IMR-90 (cell line): ENCODE results near the gene RESF1. TPM values are rescaled to one million over a fixed set of nuclear protein-coding genes. Genes with fewer than 3 reads are reported as not detected.

ENCODE experiments used
- ATAC-seq: fragments of 200-7000 bp; cut with Tn5 transposase; 2 replicates; pipeline ENCODE4 v1.9.1; 2020; ENCODE audit warnings: low read depth, mild to moderate bottlenecking, moderate library complexity
- BruUV-seq: library from RNA; stranded (reverse); fragments of 400-500 nt; replicated peaks from 2 replicates; lab custom pipeline; 2021; lab: Mats Ljungman, UMichigan
- CTCF ChIA-PET: fragments of 300-600 bp; formaldehyde crosslinking; extraction: SDS; loops from one replicate; lab custom pipeline; 2021; ENCODE audit warnings: antibody characterized with exemption; lab: Yijun Ruan, JAX
- POLR2A ChIA-PET: fragments of 300-600 bp; sonication (Branson Sonifier 250); formaldehyde crosslinking; loops from one replicate; lab custom pipeline; 2022; ENCODE audit warnings: antibody characterized with exemption; ENCODE audit not compliant: unreplicated experiment; lab: Charles Lee
- DNase-seq: peaks from one replicate; pipeline ENCODE4 v3.0.0; 2013
- H2AFZ ChIP-seq: replicated peaks from 2 replicates; pipeline ENCODE3; 2013; ENCODE audit warnings: low read length, mild to moderate bottlenecking; ENCODE audit not compliant: poor library complexity
- H2AK5ac ChIP-seq: 2 replicates; pipeline ENCODE4 v1.6.1; 2013; ENCODE audit warnings: low read depth, low read length, inconsistent platforms
- H2AK9ac ChIP-seq: replicated peaks from 2 replicates; pipeline ENCODE3; 2013; ENCODE audit warnings: mild to moderate bottlenecking, low read depth, low read length, moderate library complexity; ENCODE audit not compliant: poor library complexity
- H2BK120ac ChIP-seq: 2 replicates; pipeline ENCODE4 v1.6.1; 2013; ENCODE audit warnings: low read depth, low read length, inconsistent platforms
- H2BK15ac ChIP-seq: 3 replicates; pipeline ENCODE4 v1.6.1; 2013; ENCODE audit warnings: low read depth, low read length, inconsistent platforms
- H2BK20ac ChIP-seq: 2 replicates; pipeline ENCODE4 v1.6.1; 2013; ENCODE audit warnings: low read depth, mild to moderate bottlenecking, inconsistent platforms, low read length, moderate library complexity
- H2BK5ac ChIP-seq: 2 replicates; pipeline ENCODE4 v1.6.1; 2013; ENCODE audit warnings: mild to moderate bottlenecking, low read depth, low read length, inconsistent platforms; ENCODE audit not compliant: poor library complexity, severe bottlenecking
- H3K14ac ChIP-seq: replicated peaks from 2 replicates; pipeline ENCODE4 v1.6.1; 2013; ENCODE audit warnings: low read depth, low read length, inconsistent platforms
- H3K18ac ChIP-seq: 2 replicates; pipeline ENCODE4 v1.6.1; 2013; ENCODE audit warnings: low read depth, low read length, control low read depth
- H3K23ac ChIP-seq: 2 replicates; pipeline ENCODE4 v1.6.1; 2013; ENCODE audit warnings: low read depth, low read length, inconsistent platforms
- H3K27ac ChIP-seq: 2 replicates; pipeline ENCODE4 v1.5.1; 2013; ENCODE audit warnings: mild to moderate bottlenecking, control low read depth, low read length; ENCODE audit not compliant: insufficient read depth
- H3K27me3 ChIP-seq: 2 replicates; pipeline ENCODE4 v1.6.1; 2013; ENCODE audit warnings: low read length; ENCODE audit not compliant: control insufficient read depth, insufficient read depth
- H3K36me3 ChIP-seq: 2 replicates; pipeline ENCODE4 v1.6.1; 2013; ENCODE audit warnings: low read length, mixed read lengths; ENCODE audit not compliant: control insufficient read depth, insufficient read depth
- H3K4ac ChIP-seq: 2 replicates; pipeline ENCODE4 v1.6.1; 2013; ENCODE audit warnings: low read depth, low read length, inconsistent platforms
- H3K4me1 ChIP-seq: 2 replicates; pipeline ENCODE4 v1.6.1; 2013; ENCODE audit warnings: low read length, mixed read lengths; ENCODE audit not compliant: control insufficient read depth, insufficient read depth
- H3K4me2 ChIP-seq: 2 replicates; pipeline ENCODE4 v1.6.1; 2013; ENCODE audit warnings: low read depth, mild to moderate bottlenecking, control low read depth, low read length, moderate library complexity
- H3K4me3 ChIP-seq: 2 replicates; pipeline ENCODE4 v1.5.1; 2013; ENCODE audit warnings: low read depth, mild to moderate bottlenecking, control low read depth, low read length, moderate library complexity; ENCODE audit not compliant: insufficient read depth
- H3K56ac ChIP-seq: 2 replicates; pipeline ENCODE4 v1.6.1; 2013; ENCODE audit warnings: low read length, inconsistent platforms; ENCODE audit not compliant: insufficient read depth; ENCODE audit errors: extremely low read depth
- H3K79me1 ChIP-seq, 2 experiments: 2 replicates each; pipeline ENCODE4 v1.6.1; 2013; ENCODE audit warnings: low read length in 2 of 2, inconsistent platforms in 1 of 2, low read depth in 1 of 2
- H3K9ac ChIP-seq: 2 replicates; pipeline ENCODE4 v1.6.1; 2013; ENCODE audit warnings: low read depth, low read length, control low read depth
- H3K9me1 ChIP-seq: 2 replicates; pipeline ENCODE4 v1.6.1; 2013; ENCODE audit warnings: low read length, inconsistent platforms; ENCODE audit not compliant: insufficient read depth
- H3K9me3 ChIP-seq: 2 replicates; pipeline ENCODE4 v1.6.1; 2013; ENCODE audit warnings: low read length; ENCODE audit not compliant: control insufficient read depth, insufficient read depth
- H4K20me1 ChIP-seq: 2 replicates; pipeline ENCODE4 v1.6.1; 2013; ENCODE audit warnings: low read length, inconsistent platforms; ENCODE audit not compliant: insufficient read depth
- H4K5ac ChIP-seq: 2 replicates; pipeline ENCODE4 v1.6.1; 2013; ENCODE audit warnings: mild to moderate bottlenecking, low read depth, low read length, control low read depth
- H4K8ac ChIP-seq, 2 experiments: 2 replicates each; pipeline ENCODE4 v1.6.1; 2013; ENCODE audit warnings: low read depth in 2 of 2, low read length in 2 of 2, control low read depth in 1 of 2, inconsistent platforms in 1 of 2
- H4K91ac ChIP-seq: 2 replicates; pipeline ENCODE4 v1.6.1; 2013; ENCODE audit warnings: low read depth, low read length, inconsistent platforms; ENCODE audit not compliant: insufficient read depth
- BHLHE40 ChIP-seq: fragments of 150-350 bp; IDR thresholded peaks from 2 replicates; pipeline ENCODE4 v1.6.1; 2016; ENCODE audit warnings: mild to moderate bottlenecking, low read depth, low read length
- CEBPB ChIP-seq: IDR thresholded peaks from 2 replicates; pipeline ENCODE4 v1.6.1; 2012; ENCODE audit warnings: low read depth, low read length, improper control_type of control experiment
- CHD1 ChIP-seq: IDR thresholded peaks from 2 replicates; pipeline ENCODE4 v1.6.1; 2012; ENCODE audit warnings: low read depth, low read length, improper control_type of control experiment
- ELK1 ChIP-seq: fragments of 150-350 bp; IDR thresholded peaks from 2 replicates; pipeline ENCODE4 v1.6.1; 2016; ENCODE audit warnings: low read depth, mild to moderate bottlenecking, low read length, moderate library complexity, borderline replicate concordance
- MAFK ChIP-seq: IDR thresholded peaks from 2 replicates; pipeline ENCODE4 v1.6.1; 2012; ENCODE audit warnings: low read depth, low read length, improper control_type of control experiment
- MAZ ChIP-seq: IDR thresholded peaks from 2 replicates; pipeline ENCODE4 v1.6.1; 2012; ENCODE audit warnings: low read depth, mild to moderate bottlenecking, low read length, improper control_type of control experiment, moderate library complexity, borderline replicate concordance
- NFE2L2 ChIP-seq: fragments of 150-350 bp; IDR thresholded peaks from 2 replicates; pipeline ENCODE4 v1.6.1; 2016; ENCODE audit warnings: low read depth, mild to moderate bottlenecking, low read length
- POLR2A ChIP-seq: IDR thresholded peaks from 2 replicates; pipeline ENCODE4 v1.6.1; 2012; ENCODE audit warnings: mild to moderate bottlenecking, low read depth, low read length
- RAD21 ChIP-seq: IDR thresholded peaks from 2 replicates; pipeline ENCODE4 v1.6.1; 2012; ENCODE audit warnings: low read length, improper control_type of control experiment
- RCOR1 ChIP-seq: IDR thresholded peaks from 2 replicates; pipeline ENCODE4 v1.6.1; 2012; ENCODE audit warnings: mild to moderate bottlenecking, low read length, improper control_type of control experiment; ENCODE audit not compliant: insufficient replicate concordance
- RFX5 ChIP-seq: IDR thresholded peaks from 2 replicates; pipeline ENCODE4 v1.8.0; 2012; ENCODE audit warnings: low read depth, mild to moderate bottlenecking, low read length, moderate library complexity
- SMC3 ChIP-seq: fragments of 150-350 bp; IDR thresholded peaks from 2 replicates; pipeline ENCODE4 v1.6.1; 2016; ENCODE audit warnings: low read depth, mild to moderate bottlenecking, antibody characterized with exemption, low read length, moderate library complexity
- WGBS, 2 experiments: methylation state at CpG; one replicate each; pipeline versions ENCODE4 v1.1.5 to v1.1.7; 2013; ENCODE audit warnings: missing lambda C conversion rate in 2 of 2; ENCODE audit not compliant: insufficient read length in 1 of 2; ENCODE audit errors: extremely low coverage in 2 of 2; 5-methylcytosine and 5-hydroxymethylcytosine counted together
- dilution Hi-C: fragments of 300-500 bp; cut with HindIII; formaldehyde crosslinking; loops from one replicate; pipeline ENCODE4 v1.14.3; 2018; ENCODE audit warnings: low sequenced_read_pairs; ENCODE audit not compliant: unreplicated experiment
- in situ Hi-C: fragments of 300-500 bp; cut with MboI; formaldehyde crosslinking; loops from 3 replicates; pipeline ENCODE4 v1.14.3; 2019; ENCODE audit warnings: low sequenced_read_pairs, inconsistent platforms, mixed read lengths
- intact Hi-C: fragments of 100-400 bp; cut with micrococcal nuclease; formaldehyde crosslinking; loops from 2 replicates; pipeline ENCODE4 v1.10.0; 2022
- polyA plus RNA-seq, 3 experiments: library from polyadenylated mRNA; depleted of rRNA; stranded (reverse); fragments of >200 nt; gene quantifications; 2 replicates each; pipeline ENCODE4 v1.2.3, GENCODE V29; 2012; ENCODE audit warnings: low replicate concordance in 1 of 3
- total RNA-seq: library from RNA; depleted of rRNA; stranded (reverse); fragments of >200 nt; gene quantifications from 2 replicates; pipeline ENCODE4 v1.2.3, GENCODE V29; 2012

Gene RESF1
- total and polyA plus RNA-seq, 2 of the 4 experiments (the other 2 are of a cell fraction) = 5.0 to 7.3 TPM

DNA sequence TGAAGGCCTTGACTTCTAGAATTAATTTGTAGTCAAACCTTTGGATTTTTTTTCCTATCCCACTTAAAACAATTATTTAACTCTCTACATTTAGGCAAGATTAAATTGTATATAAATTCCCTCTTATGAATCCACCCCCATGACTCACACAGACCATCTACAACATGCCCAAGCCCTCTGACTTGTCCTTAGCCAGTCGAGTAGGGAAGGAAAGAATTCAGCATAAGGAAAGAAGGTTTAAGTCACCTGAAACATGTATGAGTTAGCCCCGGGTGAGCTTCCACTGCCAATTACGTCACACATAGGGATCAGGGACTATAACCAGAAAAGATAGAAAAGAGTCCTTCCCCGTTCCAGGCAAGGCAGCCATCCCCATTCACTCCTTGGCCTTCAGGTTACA is 14.9 kb upstream of the RESF1 start:
- no peak for ATAC-seq
- Histone ChIP-seq H3K9me3 (no peaks in the 10 kb centered on the region; the same call in 1 of the 2 replicates), H3K4me1 (no peaks in the 10 kb centered on the region), H2AK9ac (no peak overlapping the region), H3K4me2 (no peak overlapping the region), H3K23ac (no peak overlapping the region), H4K8ac (no peak overlapping the region), H3K9me1 (no peaks in the 10 kb centered on the region), H2BK5ac (no peak overlapping the region), H3K9ac (no peak overlapping the region), H3K36me3 (no peaks in the 10 kb centered on the region), H2AK5ac (no peak overlapping the region), H3K79me1 (no peaks in the 10 kb centered on the region), H3K4ac (no peak overlapping the region), H3K14ac (no peak overlapping the region), H2AFZ (no peak overlapping the region), H3K27me3 (no peaks in the 10 kb centered on the region), H3K4me3 (no peak overlapping the region), H3K18ac (no peak overlapping the region), H4K91ac (no peak overlapping the region), H2BK120ac (no peak overlapping the region), H2BK20ac (no peak overlapping the region), H3K56ac (no peak overlapping the region), H4K20me1 (no peaks in the 10 kb centered on the region), H2BK15ac (no peak overlapping the region), H4K5ac (no peak overlapping the region), H3K27ac (no peak overlapping the region)
- in situ Hi-C loops = no loop called here
- ChIA-PET CTCF (no interaction called here), POLR2A (no interaction called here)
- no CpG with 5 or more reads among the region's 4 CpGs for WGBS, 2 experiments
- intact Hi-C loops = loop anchor here (10.0 kb wide), 1 partner anchor 69 kb away; no protein-coding TSS in a partner anchor
- TF ChIP-seq NFE2L2 (no peak), RAD21 (no peak), SMC3 (no peak), BHLHE40 (no peak), MAFK (no peak), POLR2A (no peak), RCOR1 (no peak), RFX5 (no peak), ELK1 (no peak), CHD1 (no peak), MAZ (no peak), CEBPB (no peak)
- DNase-seq = peak; percentile 6
- dilution Hi-C loops = no loop called here
- BruUV-seq = no TSS peak
